ENCODE results near the gene HSF4. TPM values are rescaled to one million over a fixed set of nuclear protein-coding genes. Genes with fewer than 3 reads are reported as not detected.

Gene HSF4
- total and polyA plus RNA-seq, 2 donors, result 4.5 to 75.2 TPM

- DNase-seq (ENCODE audit: extremely low spot score), result no peak
- WGBS, result 59% methylated on average over 15 of the region's 15 CpGs
- H3K4me3 ChIP-seq (ENCODE audit: low read depth, low read length), result no peak overlapping the region
- H3K36me3 ChIP-seq (ENCODE audit: insufficient read depth), result no peaks in the 10 kb centered on the region
- no peak overlapping the region for H3K27ac ChIP-seq (ENCODE audit: low read depth)
- H3K4me1 ChIP-seq (ENCODE audit: insufficient read depth), result no peaks in the 10 kb centered on the region
Observed at GRCh38 chr16:67156143-67156844, 8.3 kb upstream of the HSF4 start.

- 63% methylated on average over 7 of the region's 7 CpGs for whole genome bisulfite sequencing
- Histone ChIP-seq H3K4me3 (ENCODE audit: low read depth, low read length) (no peak overlapping the region), H3K4me1 (ENCODE audit: insufficient read depth) (no peaks in the 10 kb centered on the region), H3K27ac (ENCODE audit: low read depth) (no peak overlapping the region), H3K36me3 (ENCODE audit: insufficient read depth) (no peaks in the 10 kb centered on the region)
- DNase-seq (ENCODE audit: extremely low spot score), result no peak
Observed at GRCh38 chr16:67157106-67157748, 7.3 kb upstream of the HSF4 start.

GRCh38 chr16:67157892-67158635 is 6.5 kb upstream of the HSF4 start:
- Histone ChIP-seq H3K4me1 (ENCODE audit: insufficient read depth) (peaks cover under 1% of the 10 kb centered on the region), H3K36me3 (ENCODE audit: insufficient read depth) (no peaks in the 10 kb centered on the region), H3K4me3 (ENCODE audit: low read depth, low read length) (no peak overlapping the region), H3K27ac (ENCODE audit: low read depth) (no peak overlapping the region)
- DNase-seq (ENCODE audit: extremely low spot score), result no peak
- 73% methylated on average over 7 of the region's 7 CpGs for WGBS

GRCh38 chr16:67158637-67159600 is 5.6 kb upstream of the HSF4 start:
- Histone ChIP-seq H3K36me3 (ENCODE audit: insufficient read depth) (no peaks in the 10 kb centered on the region), H3K4me3 (ENCODE audit: low read depth, low read length) (peak overlapping the region; percentile 82), H3K27ac (ENCODE audit: low read depth) (peak overlapping the region; percentile 57), H3K4me1 (ENCODE audit: insufficient read depth) (peaks cover 3% of the 10 kb centered on the region)
- no peak for DNase-seq (ENCODE audit: extremely low spot score)
- 6% methylated on average over 34 of the region's 34 CpGs for WGBS

GRCh38 chr16:67161595-67162058 is 2.9 kb upstream of the HSF4 start:
- peaks cover 3% of the 10 kb centered on the region for H3K4me1 ChIP-seq (ENCODE audit: insufficient read depth)
- no peak for DNase-seq (ENCODE audit: extremely low spot score)
- no peaks in the 10 kb centered on the region for H3K36me3 ChIP-seq (ENCODE audit: insufficient read depth)
- WGBS, result 50% methylated on average over 25 of the region's 25 CpGs
- no peak overlapping the region for H3K27ac ChIP-seq (ENCODE audit: low read depth)
- no peak overlapping the region for H3K4me3 ChIP-seq (ENCODE audit: low read depth, low read length)

DNA sequence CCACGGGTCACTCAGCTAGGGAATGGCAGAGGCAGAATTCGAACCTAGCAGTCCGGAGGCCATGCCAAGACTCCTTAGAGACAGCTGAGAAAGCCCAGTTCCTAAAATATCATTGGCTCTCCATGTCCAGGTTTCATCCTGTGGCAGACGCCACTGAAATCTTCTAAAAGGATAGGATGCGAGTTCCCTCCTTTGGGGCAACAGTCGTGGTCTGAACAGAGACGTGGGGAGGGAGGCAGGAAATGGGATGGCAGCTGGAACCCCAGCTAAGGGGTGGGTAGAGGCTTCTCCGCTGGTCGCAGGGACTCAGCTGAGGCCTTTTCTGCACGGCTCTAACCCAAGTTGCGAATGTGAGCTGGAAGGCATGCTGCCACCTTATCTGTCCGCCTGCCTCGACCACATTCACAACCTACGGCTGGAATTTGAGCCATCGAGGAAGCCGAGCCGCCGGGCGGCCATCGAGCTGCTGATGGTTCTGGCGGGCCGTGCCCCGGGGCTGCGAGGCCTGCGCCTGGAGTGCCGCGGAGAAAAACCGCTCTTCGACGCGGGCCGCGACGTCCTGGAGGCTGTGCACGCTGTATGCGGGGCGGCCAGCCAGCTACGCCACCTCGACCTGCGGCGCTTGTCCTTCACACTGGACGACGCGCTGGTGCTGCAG is 1.9 kb upstream of the HSF4 start:
- Histone ChIP-seq H3K4me3 (ENCODE audit: low read depth, low read length) (no peak overlapping the region), H3K4me1 (ENCODE audit: insufficient read depth) (peaks cover 3% of the 10 kb centered on the region), H3K36me3 (ENCODE audit: insufficient read depth) (no peaks in the 10 kb centered on the region), H3K27ac (ENCODE audit: low read depth) (no peak overlapping the region)
- DNase-seq (ENCODE audit: extremely low spot score), result no peak
- 30% methylated on average over 44 of the region's 44 CpGs for WGBS

DNA sequence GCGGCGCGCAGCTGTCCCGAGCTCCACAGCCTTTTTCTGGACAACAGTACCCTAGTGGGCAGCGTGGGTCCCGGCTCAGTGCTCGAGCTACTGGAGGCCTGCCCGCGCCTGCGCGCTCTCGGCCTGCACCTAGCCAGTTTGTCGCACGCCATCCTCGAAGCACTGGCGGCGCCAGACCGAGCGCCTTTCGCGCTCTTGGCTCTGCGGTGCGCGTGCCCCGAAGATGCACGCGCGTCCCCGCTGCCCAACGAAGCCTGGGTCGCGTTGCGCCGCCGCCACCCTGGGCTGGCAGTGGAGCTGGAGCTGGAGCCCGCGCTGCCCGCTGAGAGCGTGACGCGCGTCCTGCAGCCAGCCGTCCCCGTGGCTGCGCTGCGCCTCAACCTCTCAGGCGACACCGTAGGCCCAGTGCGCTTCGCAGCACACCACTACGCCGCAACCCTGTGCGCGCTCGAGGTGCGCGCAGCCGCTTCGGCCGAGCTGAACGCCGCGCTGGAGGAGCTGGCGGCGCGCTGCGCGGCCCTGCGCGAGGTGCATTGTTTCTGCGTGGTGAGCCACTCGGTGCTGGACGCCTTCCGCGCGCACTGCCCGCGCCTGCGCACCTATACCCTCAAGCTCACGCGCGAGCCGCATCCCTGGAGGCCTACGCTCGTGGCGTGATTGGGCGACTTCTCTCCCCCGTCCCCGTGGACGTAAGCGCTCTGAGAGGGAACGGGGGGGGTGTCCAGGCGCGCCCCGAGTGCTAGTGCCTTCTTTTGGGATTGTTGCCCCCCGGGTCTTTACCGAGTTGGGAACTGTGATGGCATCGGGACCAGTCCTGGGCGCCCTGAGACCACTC is 1.2 kb upstream of the HSF4 start:
- peaks cover 3% of the 10 kb centered on the region for H3K4me1 ChIP-seq (ENCODE audit: insufficient read depth)
- H3K27ac ChIP-seq (ENCODE audit: low read depth), result no peak overlapping the region
- peak overlapping the region; percentile 20 for H3K4me3 ChIP-seq (ENCODE audit: low read depth, low read length)
- 7% methylated on average over 99 of the region's 99 CpGs for WGBS
- no peak for DNase-seq (ENCODE audit: extremely low spot score)
- H3K36me3 ChIP-seq (ENCODE audit: insufficient read depth), result no peaks in the 10 kb centered on the region

- WGBS, result 1% methylated on average over 34 of the region's 34 CpGs
Observed at GRCh38 chr16:67163999-67164558, 466 bp upstream of the HSF4 start.

DNA sequence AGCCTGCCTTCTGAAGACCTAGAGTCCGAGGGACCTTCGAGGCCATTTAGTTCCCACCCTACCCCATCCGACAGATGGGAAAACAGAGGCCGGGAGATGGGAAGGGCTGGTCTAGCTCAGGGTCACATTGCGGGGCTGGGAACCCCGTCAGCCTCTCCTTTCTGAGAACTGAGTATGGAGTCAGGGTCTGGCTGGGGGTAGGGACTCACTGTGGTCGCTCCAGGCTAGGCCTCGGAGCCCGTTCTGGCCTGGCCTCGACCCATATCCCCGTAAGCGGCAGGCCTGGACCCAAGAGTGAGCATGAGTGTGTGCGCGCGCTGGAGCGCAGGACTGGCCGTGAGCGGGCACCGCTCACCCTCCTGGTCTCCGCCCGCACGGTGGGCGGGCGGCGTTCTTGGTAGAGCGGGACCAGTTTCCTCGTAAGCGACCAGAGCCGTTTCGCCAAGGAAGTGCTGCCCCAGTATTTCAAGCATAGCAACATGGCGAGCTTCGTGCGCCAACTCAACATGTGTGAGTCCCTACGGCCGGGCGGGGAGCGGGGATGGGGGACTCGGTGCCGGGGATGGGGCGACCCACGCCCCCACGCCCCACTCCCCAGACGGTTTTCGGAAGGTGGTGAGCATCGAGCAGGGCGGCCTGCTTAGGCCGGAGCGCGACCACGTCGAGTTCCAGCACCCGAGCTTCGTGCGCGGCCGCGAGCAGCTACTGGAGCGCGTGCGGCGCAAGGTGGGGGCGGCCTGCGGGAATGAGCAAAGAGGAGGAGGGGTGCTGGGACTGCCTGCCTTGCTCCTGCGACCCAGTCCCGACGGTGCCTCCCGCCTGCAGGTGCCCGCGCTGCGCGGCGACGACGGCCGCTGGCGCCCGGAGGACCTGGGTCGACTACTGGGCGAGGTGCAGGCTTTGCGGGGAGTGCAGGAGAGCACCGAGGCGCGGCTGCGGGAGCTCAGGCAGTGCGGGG is 855 bp downstream of the HSF4 start:
- no peak for DNase-seq (ENCODE audit: extremely low spot score)

More at GRCh38 chr16:67163999-67164558, 466 bp upstream of the HSF4 start:
- no peak for DNase-seq (ENCODE audit: extremely low spot score)
- Histone ChIP-seq H3K27ac (ENCODE audit: low read depth) (no peak overlapping the region), H3K36me3 (ENCODE audit: insufficient read depth) (no peaks in the 10 kb centered on the region), H3K4me3 (ENCODE audit: low read depth, low read length) (peak overlapping the region; percentile 20), H3K4me1 (ENCODE audit: insufficient read depth) (peaks cover 3% of the 10 kb centered on the region)

GRCh38 chr16:67166110-67166547 is 1.6 kb downstream of the HSF4 start:
- WGBS, result 41% methylated on average over 18 of the region's 18 CpGs
- no peak overlapping the region for H3K27ac ChIP-seq (ENCODE audit: low read depth)
- H3K4me3 ChIP-seq (ENCODE audit: low read depth, low read length), result no peak overlapping the region
- no peak for DNase-seq (ENCODE audit: extremely low spot score)
- H3K4me1 ChIP-seq (ENCODE audit: insufficient read depth), result peaks cover 3% of the 10 kb centered on the region
- H3K36me3 ChIP-seq (ENCODE audit: insufficient read depth), result no peaks in the 10 kb centered on the region

More for the DNA sequence above, 855 bp downstream of the HSF4 start:
- H3K27ac ChIP-seq (ENCODE audit: low read depth), result no peak overlapping the region
- 15% methylated on average over 85 of the region's 85 CpGs for WGBS
- H3K4me3 ChIP-seq (ENCODE audit: low read depth, low read length), result no peak overlapping the region
- no peaks in the 10 kb centered on the region for H3K36me3 ChIP-seq (ENCODE audit: insufficient read depth)
- peaks cover 3% of the 10 kb centered on the region for H3K4me1 ChIP-seq (ENCODE audit: insufficient read depth)

DNA sequence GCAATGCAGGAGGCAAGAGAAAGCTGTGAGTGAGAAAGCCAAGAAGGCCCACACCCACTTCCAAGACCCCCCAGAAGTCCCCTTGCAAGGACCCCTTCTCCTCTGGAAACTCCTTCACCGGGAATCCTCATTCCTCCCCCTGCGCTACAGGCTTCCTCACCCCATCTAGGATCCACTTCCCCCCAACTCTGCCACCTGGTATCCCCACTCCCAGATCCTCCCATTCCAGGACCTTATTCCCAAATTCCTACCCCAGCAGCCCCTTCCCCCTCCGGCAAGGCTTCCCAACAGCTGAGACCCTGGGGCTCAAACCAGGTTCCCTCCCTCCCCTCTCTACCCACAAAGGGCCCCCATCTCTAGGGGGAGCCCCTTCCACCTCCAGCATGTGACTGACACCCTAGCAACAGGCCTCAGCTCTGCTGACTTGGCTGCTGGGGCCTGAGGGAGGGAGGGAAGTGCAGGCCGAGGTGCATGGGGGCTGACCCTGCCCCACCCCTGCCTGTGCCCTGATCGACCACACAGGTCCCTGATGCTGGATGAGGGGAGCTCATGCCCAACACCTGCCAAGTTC is 2.1 kb downstream of the HSF4 start:
- no peak overlapping the region for H3K4me3 ChIP-seq (ENCODE audit: low read depth, low read length)
- no peak for DNase-seq (ENCODE audit: extremely low spot score)
- H3K27ac ChIP-seq (ENCODE audit: low read depth), result no peak overlapping the region
- 81% methylated on average over 5 of the region's 5 CpGs for WGBS
- H3K36me3 ChIP-seq (ENCODE audit: insufficient read depth), result no peaks in the 10 kb centered on the region
- peaks cover 3% of the 10 kb centered on the region for H3K4me1 ChIP-seq (ENCODE audit: insufficient read depth)

All from urinary bladder (tissue), 4 donors.